GM12891 (cell line): ENCODE data around the gene PPIG.
"Not testable (repeated sequence)": the region's sequence is repeated elsewhere in the genome, so short reads cannot be mapped to it uniquely, and the experiment has no call there.

ENCODE experiments used
- DNase-seq: peaks from one replicate; pipeline ENCODE4 v3.0.0; 2011; ENCODE audit warnings: low spot score; ENCODE audit not compliant: insufficient read length
- FAIRE-seq: peaks from 2 replicates; lab custom pipeline; 2011; peaks lifted over from hg19 to GRCh38; lab: Jason Lieb, UNC
- PAX5 ChIP-seq: IDR thresholded peaks from 2 replicates; pipeline ENCODE4 v1.6.1; 2011; ENCODE audit warnings: low read length, moderate library complexity, mild to moderate bottlenecking; ENCODE audit not compliant: insufficient read depth, severe bottlenecking
- POLR2A ChIP-seq: IDR thresholded peaks from 2 replicates; pipeline ENCODE4 v1.6.1; 2011; ENCODE audit warnings: low read depth, low read length, control low read depth
- POLR2AphosphoS5 ChIP-seq: IDR thresholded peaks from 2 replicates; pipeline ENCODE4 v1.6.1; 2011; ENCODE audit warnings: low read depth, low read length, control low read depth
- POU2F2 ChIP-seq: IDR thresholded peaks from 2 replicates; pipeline ENCODE4 v1.6.1; 2011; ENCODE audit warnings: low read depth, mild to moderate bottlenecking, control low read depth, low read length, moderate library complexity
- SPI1 ChIP-seq: IDR thresholded peaks from 2 replicates; pipeline ENCODE4 v1.6.1; 2011; ENCODE audit warnings: low read depth, low read length, control low read depth
- TAF1 ChIP-seq: IDR thresholded peaks from 2 replicates; pipeline ENCODE4 v1.6.1; 2011; ENCODE audit warnings: low read depth, low read length, control low read depth

PPIG gene

GRCh38 chr2:169673921-169674320 lies 89.8 kb downstream of the PPIG start:
- no peak for FAIRE-seq
- DNase-seq: no peak
- no peak for TF ChIP-seq POLR2A
- no peak for TF ChIP-seq SPI1
- no peak for TF ChIP-seq TAF1
- TF ChIP-seq PAX5: no peak
- TF ChIP-seq POU2F2: no peak
- TF ChIP-seq POLR2AphosphoS5: no peak

- FAIRE-seq (no peak), DNase-seq (no peak)
- TF ChIP-seq TAF1 (no peak), SPI1 (no peak), POLR2AphosphoS5 (no peak), POU2F2 (no peak), PAX5 (no peak), POLR2A (no peak)
These were observed 92.2 kb downstream of the PPIG start for GRCh38 chr2:169676357-169676756.

- TF ChIP-seq SPI1: no peak
- TF ChIP-seq PAX5: no peak
- TF ChIP-seq POU2F2: no peak
- TF ChIP-seq POLR2AphosphoS5: no peak
- no peak for TF ChIP-seq TAF1
- no peak for TF ChIP-seq POLR2A
- FAIRE-seq (no peak), DNase-seq (no peak)
These were observed 92.7 kb downstream of the PPIG start for GRCh38 chr2:169676850-169677249.

- DNase-seq (no peak), FAIRE-seq (no peak)
- TF ChIP-seq TAF1 (no peak), SPI1 (no peak), POU2F2 (no peak), PAX5 (no peak), POLR2A (no peak), POLR2AphosphoS5 (no peak)
These were observed 98.9 kb downstream of the PPIG start for GRCh38 chr2:169683054-169683424.

GRCh38 chr2:169683425-169684134 lies 99.4 kb downstream of the PPIG start:
- FAIRE-seq: no peak
- TF ChIP-seq PAX5 (no peak), POLR2A (no peak), TAF1 (no peak), POLR2AphosphoS5 (no peak), POU2F2 (no peak), SPI1 (no peak)

GRCh38 chr2:169684135-169684565 lies 100.0 kb downstream of the PPIG start:
- FAIRE-seq: no peak
- TF ChIP-seq PAX5 (no peak), TAF1 (no peak), POLR2AphosphoS5 (no peak), POLR2A (no peak), SPI1 (no peak), POU2F2 (no peak)
- no peak for DNase-seq

More at GRCh38 chr2:169683425-169684134, 99.4 kb downstream of the PPIG start:
- no peak for DNase-seq

- FAIRE-seq, DNase-seq: not testable (repeated sequence)
These were observed 100.6 kb downstream of the PPIG start for GRCh38 chr2:169684712-169685111.

GRCh38 chr2:169686825-169687224 lies 102.7 kb downstream of the PPIG start:
- not testable (repeated sequence) for DNase-seq, FAIRE-seq

GRCh38 chr2:169687943-169688342 lies 103.8 kb downstream of the PPIG start:
- not testable (repeated sequence) for FAIRE-seq

GRCh38 chr2:169690958-169691357 lies 106.8 kb downstream of the PPIG start:
- TF ChIP-seq TAF1: no peak
- no peak for TF ChIP-seq POLR2AphosphoS5
- TF ChIP-seq SPI1: no peak
- no peak for TF ChIP-seq POLR2A
- no peak for TF ChIP-seq PAX5
- TF ChIP-seq POU2F2: no peak
- no peak for DNase-seq
- FAIRE-seq: no peak

More at GRCh38 chr2:169687943-169688342, 103.8 kb downstream of the PPIG start:
- not testable (repeated sequence) for DNase-seq
